Aorta (tissue), 5 donors: ENCODE measurements around the gene ZNF223. TPM values are rescaled to one million over a fixed set of nuclear protein-coding genes. Genes with fewer than 3 reads are reported as not detected.

Experiments used
- ATAC-seq: fragments of 200-7000 bp; cut with Tn5 transposase; one replicate; pipeline ENCODE4 v1.9.1; 2022; ENCODE audit warnings: moderate library complexity; ENCODE audit not compliant: low FRiP score
- DNase-seq, 2 donors: peaks; one replicate each; pipeline ENCODE4 v3.0.0-alpha.2; 2020
- H3K27ac ChIP-seq, 2 donors: one replicate each; pipeline ENCODE4 v1.5.1; 2013; ENCODE audit warnings: low read length in 2 of 2, mild to moderate bottlenecking in 2 of 2, moderate library complexity in 2 of 2, control low read depth in 1 of 2, inconsistent platforms in 1 of 2, low read depth in 1 of 2
- H3K27me3 ChIP-seq, 2 donors: one replicate each; pipeline ENCODE4 v1.6.1; 2013; ENCODE audit warnings: control low read depth in 1 of 2, low read length in 1 of 2, mild to moderate bottlenecking in 1 of 2, moderate library complexity in 1 of 2; ENCODE audit not compliant: insufficient read depth in 2 of 2, control insufficient read depth in 1 of 2
- H3K36me3 ChIP-seq, 2 donors: one replicate each; pipeline ENCODE4 v1.6.1; 2013; ENCODE audit warnings: control low read depth in 1 of 2, low read length in 1 of 2, mild to moderate bottlenecking in 1 of 2; ENCODE audit not compliant: insufficient read depth in 2 of 2, control insufficient read depth in 1 of 2
- H3K4me1 ChIP-seq, 2 donors: one replicate each; pipeline ENCODE4 v1.6.1; 2013; ENCODE audit warnings: low read length in 2 of 2, control low read depth in 1 of 2, mild to moderate bottlenecking in 1 of 2, moderate library complexity in 1 of 2; ENCODE audit not compliant: insufficient read depth in 2 of 2, control insufficient read depth in 1 of 2
- H3K4me3 ChIP-seq, 2 donors: one replicate each; pipeline ENCODE4 v1.5.1; 2013; ENCODE audit warnings: low read length in 2 of 2, control low read depth in 1 of 2, mild to moderate bottlenecking in 1 of 2
- H3K9me3 ChIP-seq: one replicate; pipeline ENCODE4 v1.6.1; 2013; ENCODE audit warnings: mild to moderate bottlenecking, low read length; ENCODE audit not compliant: control insufficient read depth
- WGBS, 2 donors: extraction: QIAGEN DNeasy Blood & Tissue Kit; methylation state at CpG; one replicate each; pipeline ENCODE4 v1.1.7; 2013; 5-methylcytosine and 5-hydroxymethylcytosine counted together
- intact Hi-C, 2 donors: fragments of 100-400 bp; cut with DNase I; formaldehyde crosslinking; loops; one replicate each; pipeline versions ENCODE4 v1.14.2 to v1.15.0; 2022
- long read RNA-seq, 2 donors: library from polyadenylated mRNA; unstranded; transcript quantifications; one replicate each; pipeline ENCODE4 v2.0.0, GENCODE V29; 2020 to 2021
- polyA plus RNA-seq, 2 donors: library from polyadenylated mRNA; stranded (reverse); fragments of 200-250 nt; gene quantifications; one replicate each; pipeline ENCODE4 v1.2.3, GENCODE V29; 2013
- total RNA-seq, 2 donors: library from RNA; stranded (reverse); fragmentation: NEBNext Ultra II Directional; extraction: Animal tissue kit (Norgen Biotek cat#: 25700); gene quantifications; one replicate each; pipeline ENCODE4 v1.2.1, GENCODE V29; 2021
- donor health status: healthy with polysubstance abuse.
- donor health status: Bipolar disorder and iron deficiency.
- donor health status: DM: no; HTN: no; CAD: no.
- donor health status: DM: no; HTN: no; CAD: no.
- donor health status: DM: yes; HTN: yes; CAD: no.

The ZNF223 gene
- 1 to 10 TPM; 3.8 to 6.3 TPM for total RNA-seq
- polyA plus RNA-seq = 1 to 10 TPM; 3.5 to 4.6 TPM
- long read RNA-seq, donor 1, transcript ZNF223-201 (5 exons, 2,418 nt) = major isoform, 15 of 20 reads
- long read RNA-seq, donor 1, partial matches to known transcripts = 0 of 20 reads
- long read RNA-seq, donor 1, other reads (novel, unspliced or antisense) = 5 of 20 reads
- long read RNA-seq, donor 2, partial matches to known transcripts = 0 of 3 reads
- long read RNA-seq, donor 2, other reads (novel, unspliced or antisense) = 2 of 3 reads

GRCh38 chr19:44051650-44052402 lies at the start of gene ZNF223:
Gene ZNF223 (plus strand): TSS chr19:44052036. CDS start chr19:44055177, 3,141 bp downstream.
- WGBS, 2 donors = 1% methylated on average over 38 of the region's 38 CpGs
- H3K9me3 ChIP-seq = peaks cover 2% of the 10 kb centered on the region
- peak; percentile 96 to 97 for DNase-seq
- H3K4me1 ChIP-seq = peaks cover 0 to 2% of the 10 kb centered on the region in 2 donors
- H3K4me3 ChIP-seq = peak within 1 kb of the TSS; percentile 54 to 83
- intact Hi-C loops = loop anchor here (2.0 to 5.0 kb wide), 2 partner anchors 27 to 50 kb away; partner anchors contain the start of genes ZNF222 (in 1 of the 2) and ZNF230 (in 1 of the 2)
- H3K36me3 ChIP-seq = peaks cover 0 to 2% of the 10 kb centered on the region in 2 donors
- no peaks in the 10 kb centered on the region for H3K27me3 ChIP-seq
- ATAC-seq = peak; percentile 99
- peak within 1 kb of the TSS in 1 of 2 donors; percentile 42 for H3K27ac ChIP-seq

GRCh38 chr19:44002212-44002565 lies 49.6 kb upstream of the ZNF223 start:
- Histone ChIP-seq H3K27ac (no peak overlapping the region), H3K36me3 (peaks cover 0 to 3% of the 10 kb centered on the region in 2 donors), H3K9me3 (peaks cover 6% of the 10 kb centered on the region), H3K27me3 (no peaks in the 10 kb centered on the region), H3K4me3 (peak overlapping the region; percentile 23 to 86), H3K4me1 (peaks cover 0 to 3% of the 10 kb centered on the region in 2 donors)
- intact Hi-C loops = loop anchor here (5.0 kb wide), 2 partner anchors 50 to 110 kb away; partner anchors contain the start of genes ZNF223 (in 1 of the 2) and ZNF225 (in 1 of the 2)
- WGBS, 2 donors = 9 to 10% methylated on average over 8 of the region's 8 CpGs
- no peak for DNase-seq
- ATAC-seq = peak; percentile 3

- Histone ChIP-seq H3K36me3 (peaks cover 2% of the 10 kb centered on the region in 2 donors), H3K27me3 (no peaks in the 10 kb centered on the region), H3K4me3 (peak within 1 kb of the TSS; percentile 83 to 86), H3K4me1 (peaks cover 0 to 3% of the 10 kb centered on the region in 2 donors), H3K27ac (no peak within 1 kb of the TSS), H3K9me3 (peaks cover 5% of the 10 kb centered on the region)
- intact Hi-C loops = loop anchor here (5.0 kb wide), 2 partner anchors 49 to 109 kb away; partner anchors contain the start of genes ZNF223 (in 1 of the 2) and ZNF225 (in 1 of the 2)
- DNase-seq (peak; percentile 93 to 94), ATAC-seq (peak; percentile 99)
- 0 to 1% methylated on average over 48 of the region's 48 CpGs for WGBS, 2 donors
These were observed 49.0 kb upstream of the ZNF223 start, which contains the start of gene ZNF230 for GRCh38 chr19:44002566-44003460. Gene ZNF230 (plus strand): TSS chr19:44002957. CDS start chr19:44007079, 4,122 bp downstream.

- peaks cover 0 to 3% of the 10 kb centered on the region in 2 donors for H3K4me1 ChIP-seq
- H3K9me3 ChIP-seq = peaks cover 6% of the 10 kb centered on the region
- DNase-seq (no peak), ATAC-seq (no peak)
- H3K27me3 ChIP-seq = no peaks in the 10 kb centered on the region
- peak overlapping the region; percentile 75 to 83 for H3K4me3 ChIP-seq
- H3K36me3 ChIP-seq = peaks cover 4 to 6% of the 10 kb centered on the region in 2 donors
- no peak overlapping the region for H3K27ac ChIP-seq
- intact Hi-C loops = loop anchor here (5.0 kb wide), 2 partner anchors 49 to 109 kb away; partner anchors contain the start of genes ZNF223 (in 1 of the 2) and ZNF225 (in 1 of the 2)
- 2% methylated on average over 15 of the region's 15 CpGs for WGBS, 2 donors
These were observed 48.3 kb upstream of the ZNF223 start for GRCh38 chr19:44003461-44004009.

GRCh38 chr19:44005973-44006372 lies 45.9 kb upstream of the ZNF223 start:
- peaks cover 25% of the 10 kb centered on the region for H3K9me3 ChIP-seq
- peaks cover 25 to 26% of the 10 kb centered on the region in 2 donors for H3K36me3 ChIP-seq
- no peak overlapping the region for H3K27ac ChIP-seq
- no peak for ATAC-seq
- peaks cover 0 to 3% of the 10 kb centered on the region in 2 donors for H3K4me1 ChIP-seq
- no peaks in the 10 kb centered on the region for H3K27me3 ChIP-seq
- DNase-seq = no peak
- WGBS, 2 donors = 90 to 93% methylated on average over 1 of the region's 1 CpG
- intact Hi-C loops = no loop called here
- no peak overlapping the region for H3K4me3 ChIP-seq

GRCh38 chr19:44007473-44007872 lies 44.4 kb upstream of the ZNF223 start:
- Histone ChIP-seq H3K36me3 (peaks cover 26 to 30% of the 10 kb centered on the region in 2 donors), H3K9me3 (peaks cover 26% of the 10 kb centered on the region), H3K27ac (no peak overlapping the region), H3K4me3 (no peak overlapping the region), H3K27me3 (peaks cover 0 to 1% of the 10 kb centered on the region in 2 donors), H3K4me1 (peaks cover 0 to 3% of the 10 kb centered on the region in 2 donors)
- DNase-seq (no peak), ATAC-seq (no peak)
- intact Hi-C loops = no loop called here
- 98 to 99% methylated on average over 6 of the region's 6 CpGs for WGBS, 2 donors

- peaks cover 26 to 30% of the 10 kb centered on the region in 2 donors for H3K36me3 ChIP-seq
- DNase-seq (no peak), ATAC-seq (no peak)
- H3K4me3 ChIP-seq = peak overlapping the region in 1 of 2 donors; percentile 15
- peaks cover 0 to 1% of the 10 kb centered on the region in 2 donors for H3K27me3 ChIP-seq
- H3K27ac ChIP-seq = no peak overlapping the region
- intact Hi-C loops = no loop called here
- no peaks in the 10 kb centered on the region for H3K4me1 ChIP-seq
- 97 to 98% methylated on average over 5 of the region's 5 CpGs for WGBS, 2 donors
- H3K9me3 ChIP-seq = peaks cover 28% of the 10 kb centered on the region
These were observed 41.4 kb upstream of the ZNF223 start for GRCh38 chr19:44010468-44010867.
